Thyroid gland (tissue), 4 donors: ENCODE data around the gene IL10RA. TPM values are rescaled to one million over a fixed set of nuclear protein-coding genes. Genes with fewer than 3 reads are reported as not detected.

Experiments
- DNase-seq, 2 donors: peaks; one replicate each; pipeline ENCODE4 v3.0.0-alpha.2; 2019
- H3K27ac ChIP-seq, 3 donors: fragments of 200-600 bp; sonication (generic); 1 replicate in 2 of 3; 2 replicates in 1 of 3; pipeline ENCODE4 v1.5.1; 2016 to 2019; ENCODE audit warnings: mild to moderate bottlenecking in 1 of 3, moderate library complexity in 1 of 3
- H3K27me3 ChIP-seq: fragments of 200-600 bp; sonication (generic); one replicate; pipeline ENCODE4 v1.5.1; 2019
- H3K36me3 ChIP-seq, 2 donors: fragments of 200-600 bp; sonication (generic); one replicate each; pipeline ENCODE4 v1.5.1; 2016 to 2019
- H3K4me1 ChIP-seq, 2 donors: fragments of 200-600 bp; sonication (generic); one replicate each; pipeline ENCODE4 v1.5.1; 2017 to 2019
- H3K4me3 ChIP-seq, 3 donors: fragments of 200-600 bp; sonication (generic); replicated peaks in 1 of 3; 1 replicate in 2 of 3; 2 replicates in 1 of 3; pipeline ENCODE4 v1.5.1; 2016; ENCODE audit warnings: mild to moderate bottlenecking in 1 of 3
- H3K9me3 ChIP-seq: fragments of 200-600 bp; sonication (generic); one replicate; pipeline ENCODE4 v1.5.1; 2017
- POLR2A ChIP-seq, 2 donors: fragments of 450-650 bp; IDR thresholded peaks; one replicate each; pipeline ENCODE4 v1.6.1; 2017; ENCODE audit warnings: antibody characterized with exemption in 2 of 2, mild to moderate bottlenecking in 2 of 2, moderate library complexity in 1 of 2
- WGBS, 2 donors: methylation state at CpG; one replicate each; pipeline ENCODE4 v1.1.5; 2017; 5-methylcytosine and 5-hydroxymethylcytosine counted together
- intact Hi-C: fragments of 100-400 bp; cut with DNase I; formaldehyde crosslinking; loops from one replicate; pipeline ENCODE4 v1.15.1; 2023
- total RNA-seq, 4 donors: library from RNA; depleted of rRNA; stranded (reverse); fragments of >200 nt; gene quantifications; one replicate each; pipeline ENCODE4 v1.2.3, GENCODE V29; 2016
- TF ChIP-seq, protein P1 (sequence below), 6 experiments: fragments of 200-600 bp in 3 of 6; fragments of 450-650 bp in 3 of 6; sonication (generic) in 3 of 6; IDR thresholded peaks; one replicate each; pipeline ENCODE4 v1.5.1; 2016 to 2019; ENCODE audit warnings: antibody characterized with exemption in 6 of 6, mild to moderate bottlenecking in 2 of 6, inconsistent platforms in 1 of 6, moderate library complexity in 1 of 6

Gene IL10RA
- total RNA-seq: 10 to 100 TPM in 3 of 4 donors, 1 to 10 TPM in 1; 5.3 to 21.9 (median 10.6) TPM

DNA sequence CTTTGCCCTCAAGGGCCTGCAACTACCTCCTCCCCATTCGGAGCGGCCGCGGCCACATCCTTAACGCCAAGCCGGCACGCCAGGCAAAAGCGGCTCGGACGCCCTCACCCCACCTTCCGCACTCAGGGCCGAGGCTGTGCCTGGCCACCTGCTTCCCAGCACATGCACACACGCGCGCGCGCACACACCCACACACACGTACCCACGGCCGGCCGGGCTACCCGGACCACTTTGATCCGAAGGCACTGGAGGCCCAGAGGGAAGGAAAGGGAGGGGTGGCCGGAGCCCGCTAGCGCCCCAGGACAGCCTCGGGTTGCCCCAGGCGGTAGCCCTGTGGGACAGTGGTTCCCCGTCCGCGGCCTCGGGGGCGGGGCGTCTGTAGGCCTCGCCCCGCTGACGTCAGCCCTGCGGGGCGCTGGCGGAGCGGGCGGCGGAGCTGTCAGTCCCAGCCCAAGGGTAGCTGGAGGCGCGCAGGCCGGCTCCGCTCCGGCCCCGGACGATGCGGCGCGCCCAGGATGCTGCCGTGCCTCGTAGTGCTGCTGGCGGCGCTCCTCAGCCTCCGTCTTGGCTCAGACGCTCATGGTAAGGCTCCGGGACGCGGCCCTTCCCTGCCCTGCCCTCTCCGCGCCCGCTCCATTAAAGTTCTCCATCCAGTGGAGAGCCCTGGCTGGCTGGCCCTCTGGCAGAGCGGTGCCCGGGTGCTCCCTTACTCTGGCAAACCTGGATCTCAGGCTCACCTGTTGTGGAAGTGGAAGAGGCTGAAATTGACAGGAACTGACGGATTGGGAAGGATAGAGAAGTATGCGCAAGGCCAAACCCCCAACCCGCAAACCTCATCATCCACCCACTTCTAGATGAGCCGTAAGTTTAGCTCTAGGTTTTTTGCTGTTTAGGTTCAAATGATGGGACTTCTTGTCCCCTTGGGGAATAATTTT lies at the start of gene IL10RA:
IL10RA (plus strand) TSS at position 442 of the 935 bp plus-strand sequence; CDS start at position 516, 74 bp downstream.
- intact Hi-C loops: no loop called here
- DNase-seq: peak; percentile 78 to 82
- WGBS, 2 donors: 13 to 49% methylated on average over 4 to 29 of the region's 71 CpGs
- H3K36me3 ChIP-seq: no peaks in the 10 kb centered on the region
- H3K27ac ChIP-seq: peak within 1 kb of the TSS in 2 of 3 donors; percentile 67 to 88
- TF ChIP-seq POLR2A (IDR thresholded peaks at IDR 0.05): peak; percentile 47 to 89
- TF ChIP-seq, protein P1, sequence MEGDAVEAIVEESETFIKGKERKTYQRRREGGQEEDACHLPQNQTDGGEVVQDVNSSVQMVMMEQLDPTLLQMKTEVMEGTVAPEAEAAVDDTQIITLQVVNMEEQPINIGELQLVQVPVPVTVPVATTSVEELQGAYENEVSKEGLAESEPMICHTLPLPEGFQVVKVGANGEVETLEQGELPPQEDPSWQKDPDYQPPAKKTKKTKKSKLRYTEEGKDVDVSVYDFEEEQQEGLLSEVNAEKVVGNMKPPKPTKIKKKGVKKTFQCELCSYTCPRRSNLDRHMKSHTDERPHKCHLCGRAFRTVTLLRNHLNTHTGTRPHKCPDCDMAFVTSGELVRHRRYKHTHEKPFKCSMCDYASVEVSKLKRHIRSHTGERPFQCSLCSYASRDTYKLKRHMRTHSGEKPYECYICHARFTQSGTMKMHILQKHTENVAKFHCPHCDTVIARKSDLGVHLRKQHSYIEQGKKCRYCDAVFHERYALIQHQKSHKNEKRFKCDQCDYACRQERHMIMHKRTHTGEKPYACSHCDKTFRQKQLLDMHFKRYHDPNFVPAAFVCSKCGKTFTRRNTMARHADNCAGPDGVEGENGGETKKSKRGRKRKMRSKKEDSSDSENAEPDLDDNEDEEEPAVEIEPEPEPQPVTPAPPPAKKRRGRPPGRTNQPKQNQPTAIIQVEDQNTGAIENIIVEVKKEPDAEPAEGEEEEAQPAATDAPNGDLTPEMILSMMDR (IDR thresholded peaks at IDR 0.05): no peak
- H3K4me1 ChIP-seq: peaks cover 4 to 24% of the 10 kb centered on the region in 2 donors
- H3K4me3 ChIP-seq: peak within 1 kb of the TSS; percentile 19 to 46 (median 25)
- no peaks in the 10 kb centered on the region for H3K27me3 ChIP-seq
- no peaks in the 10 kb centered on the region for H3K9me3 ChIP-seq

DNA sequence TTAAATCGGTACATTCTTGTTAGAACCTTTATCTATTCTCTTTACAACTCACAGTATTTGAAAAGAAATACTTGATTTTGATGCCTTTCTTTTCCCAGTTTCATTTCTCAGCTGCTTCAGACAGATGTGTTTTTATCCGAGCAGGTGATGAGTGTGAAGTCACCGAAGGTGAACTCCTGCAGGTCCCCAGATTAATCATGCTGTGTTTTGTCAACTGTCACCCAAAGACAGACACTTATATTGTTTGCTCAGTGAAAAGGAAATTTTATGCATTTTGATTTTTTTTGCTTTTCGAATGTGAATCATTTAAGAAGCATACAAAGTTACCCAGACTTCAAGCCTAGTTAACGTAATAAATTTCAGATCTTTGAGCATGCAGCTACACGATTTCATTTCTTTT lies 49.2 kb upstream of the IL10RA start:
- Histone ChIP-seq H3K27me3 (no peaks in the 10 kb centered on the region), H3K4me1 (peaks cover 3 to 6% of the 10 kb centered on the region in 2 donors), H3K9me3 (no peaks in the 10 kb centered on the region), H3K4me3 (no peak overlapping the region), H3K27ac (no peak overlapping the region), H3K36me3 (no peaks in the 10 kb centered on the region)
- DNase-seq: no peak
- intact Hi-C loops: no loop called here
- no peak for TF ChIP-seq POLR2A (IDR thresholded peaks at IDR 0.05)
- TF ChIP-seq, protein P1 (IDR thresholded peaks at IDR 0.05): no peak
- WGBS, 2 donors: 84 to 86% methylated on average over 6 of the region's 6 CpGs

DNA sequence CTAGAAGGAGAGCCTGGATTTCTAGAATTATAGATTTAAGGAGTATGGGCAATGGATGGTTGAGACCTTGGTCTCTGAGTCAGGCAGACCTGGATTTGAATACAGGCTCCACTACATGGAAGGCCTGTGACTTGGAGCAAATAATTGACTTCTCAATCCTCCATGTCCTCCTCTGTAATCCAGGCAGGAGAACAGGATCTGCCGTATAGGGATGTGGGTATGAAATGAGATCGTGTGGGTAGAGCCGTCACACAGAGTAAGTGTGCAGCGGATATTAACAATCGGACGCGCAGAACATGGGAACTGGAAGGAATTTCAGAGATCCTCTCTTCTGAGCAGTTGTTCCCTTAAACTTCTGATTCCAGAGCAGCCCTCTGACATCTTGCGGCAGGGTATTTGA lies 45.5 kb upstream of the IL10RA start:
- WGBS, 2 donors: 96 to 97% methylated on average over 8 of the region's 8 CpGs
- intact Hi-C loops: no loop called here
- no peak overlapping the region for H3K4me3 ChIP-seq
- no peak for DNase-seq
- H3K4me1 ChIP-seq: no peaks in the 10 kb centered on the region
- no peaks in the 10 kb centered on the region for H3K9me3 ChIP-seq
- H3K36me3 ChIP-seq: no peaks in the 10 kb centered on the region
- no peaks in the 10 kb centered on the region for H3K27me3 ChIP-seq
- no peak overlapping the region for H3K27ac ChIP-seq
- no peak for TF ChIP-seq POLR2A (IDR thresholded peaks at IDR 0.05)
- TF ChIP-seq, protein P1 (IDR thresholded peaks at IDR 0.05): no peak

DNA sequence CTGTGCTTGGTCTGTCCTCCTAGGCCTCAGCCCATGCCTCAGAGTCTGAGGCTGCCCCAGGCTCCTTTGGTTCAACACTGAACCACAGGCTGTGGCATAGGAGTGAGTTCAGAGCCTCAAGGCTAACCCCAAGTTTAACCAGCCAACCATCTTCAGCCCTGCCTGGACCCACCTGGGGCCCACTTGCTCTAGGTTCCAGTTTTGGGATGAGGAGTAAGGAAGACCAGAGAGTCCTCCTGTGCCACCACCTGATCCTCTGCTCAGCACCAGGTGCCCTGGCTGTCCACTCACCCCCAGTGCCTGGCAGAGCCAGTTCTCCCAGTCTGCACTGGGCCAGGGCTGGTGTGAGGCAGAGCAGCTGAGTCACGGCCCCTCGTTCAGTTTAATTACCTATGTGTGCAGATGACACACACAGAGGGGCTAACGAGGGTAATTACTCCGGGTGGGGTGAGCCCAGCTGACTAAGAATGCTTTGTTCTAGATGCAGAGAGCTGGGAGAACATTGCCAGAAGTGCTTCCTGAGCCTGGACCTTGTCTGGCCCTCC lies 45.0 kb upstream of the IL10RA start:
- Histone ChIP-seq H3K36me3 (no peaks in the 10 kb centered on the region), H3K9me3 (no peaks in the 10 kb centered on the region), H3K4me3 (no peak overlapping the region), H3K4me1 (no peaks in the 10 kb centered on the region), H3K27ac (no peak overlapping the region), H3K27me3 (no peaks in the 10 kb centered on the region)
- WGBS, 2 donors: 84 to 93% methylated on average over 4 of the region's 4 CpGs
- TF ChIP-seq, protein P1 (IDR thresholded peaks at IDR 0.05): no peak
- TF ChIP-seq POLR2A (IDR thresholded peaks at IDR 0.05): no peak
- no peak for DNase-seq
- intact Hi-C loops: no loop called here
